Activated CD8-positive, alpha-beta T cell treated with anti-CD3 and anti-CD28 coated beads, Interleukin-2, amount 10 ng/mL, durations not matched to agents 7 days and 5 days (primary cell): Measurements from ENCODE around the gene TCP11. TPM values are rescaled to one million over a fixed set of nuclear protein-coding genes. Genes with fewer than 3 reads are reported as not detected.

Source experiments
- ATAC-seq: fragments of 150-1000 bp; cut with Tn5 transposase; one replicate; pipeline ENCODE4 v1.10.0; 2021; ENCODE audit warnings: moderate library complexity
- CTCF ChIA-PET: fragments of 350-600 bp; sonication (Branson Sonifier 250); formaldehyde crosslinking; loops from one replicate; lab custom pipeline; 2021; ENCODE audit warnings: antibody characterized with exemption; lab: Charles Lee
- POLR2A ChIA-PET: fragments of 350-600 bp; sonication (Branson Sonifier 250); formaldehyde crosslinking; loops from one replicate; lab custom pipeline; 2021; ENCODE audit warnings: antibody characterized with exemption; lab: Charles Lee
- DNase-seq: peaks from one replicate; pipeline ENCODE4 v3.0.0-alpha.2; 2020
- H3K27ac Mint-ChIP-seq: one replicate; pipeline ENCODE4 v1.8.0; 2021; ENCODE audit warnings: mild to moderate bottlenecking, mixed read lengths
- H3K27me3 Mint-ChIP-seq: one replicate; pipeline ENCODE4 v1.8.0; 2021; ENCODE audit warnings: low read depth, mixed read lengths
- H3K36me3 Mint-ChIP-seq: one replicate; pipeline ENCODE4 v1.8.0; 2021; ENCODE audit warnings: low read depth, mixed read lengths
- H3K4me1 Mint-ChIP-seq: one replicate; pipeline ENCODE4 v1.8.0; 2021; ENCODE audit warnings: low read depth, mixed read lengths
- H3K4me3 Mint-ChIP-seq: one replicate; pipeline ENCODE4 v1.8.0; 2021; ENCODE audit warnings: mild to moderate bottlenecking, mixed read lengths
- H3K9me3 Mint-ChIP-seq: one replicate; pipeline ENCODE4 v1.8.0; 2022; ENCODE audit warnings: mixed read lengths; ENCODE audit not compliant: insufficient read depth
- total RNA-seq, 2 experiments: library from RNA; stranded (reverse); gene quantifications; one replicate each; pipeline ENCODE4 v1.2.3, GENCODE V29; 2021

Gene TCP11
- total RNA-seq, 2 experiments from 2014 or later: not detected

- ATAC-seq (no peak), DNase-seq (no peak)
- no peaks in the 10 kb centered on the region for H3K36me3 Mint-ChIP-seq
- ChIA-PET CTCF (interaction anchor here (0.7 kb wide), 1 partner anchor 326 kb away, joined by 3 read pairs; no protein-coding TSS in a partner anchor), POLR2A (no interaction called here)
- no peaks in the 10 kb centered on the region for H3K9me3 Mint-ChIP-seq
- H3K4me1 Mint-ChIP-seq: no peaks in the 10 kb centered on the region
- no peak overlapping the region for H3K4me3 Mint-ChIP-seq
- H3K27ac Mint-ChIP-seq: no peak overlapping the region
- H3K27me3 Mint-ChIP-seq: no peaks in the 10 kb centered on the region
These were observed 67.2 kb downstream of the TCP11 start for GRCh38 chr6:35073766-35074471.

- DNase-seq: no peak
- CTCF ChIA-PET: no interaction called here
- H3K9me3 Mint-ChIP-seq: no peaks in the 10 kb centered on the region
- no peaks in the 10 kb centered on the region for H3K4me1 Mint-ChIP-seq
- no peaks in the 10 kb centered on the region for H3K36me3 Mint-ChIP-seq
- H3K27me3 Mint-ChIP-seq: no peaks in the 10 kb centered on the region
- no peak overlapping the region for H3K4me3 Mint-ChIP-seq
- H3K27ac Mint-ChIP-seq: no peak overlapping the region
- POLR2A ChIA-PET: no interaction called here
- no peak for ATAC-seq
These were observed 67.9 kb downstream of the TCP11 start for GRCh38 chr6:35073211-35073610.

- ATAC-seq: no peak
- H3K27ac Mint-ChIP-seq: no peak overlapping the region
- ChIA-PET POLR2A (no interaction called here), CTCF (no interaction called here)
- H3K9me3 Mint-ChIP-seq: no peaks in the 10 kb centered on the region
- H3K4me3 Mint-ChIP-seq: no peak overlapping the region
- H3K27me3 Mint-ChIP-seq: no peaks in the 10 kb centered on the region
- H3K4me1 Mint-ChIP-seq: no peaks in the 10 kb centered on the region
- no peak for DNase-seq
- H3K36me3 Mint-ChIP-seq: no peaks in the 10 kb centered on the region
These were observed 68.5 kb downstream of the TCP11 start for GRCh38 chr6:35072698-35073055.

GRCh38 chr6:35072051-35072697 is 69.0 kb downstream of the TCP11 start:
- no peaks in the 10 kb centered on the region for H3K27me3 Mint-ChIP-seq
- ATAC-seq (no peak), DNase-seq (no peak)
- no peaks in the 10 kb centered on the region for H3K36me3 Mint-ChIP-seq
- ChIA-PET CTCF (interaction anchor here (1.0 kb wide), 1 partner anchor 85 kb away, joined by 3 read pairs; no protein-coding TSS in a partner anchor), POLR2A (no interaction called here)
- H3K4me3 Mint-ChIP-seq: no peak overlapping the region
- H3K27ac Mint-ChIP-seq: no peak overlapping the region
- no peaks in the 10 kb centered on the region for H3K4me1 Mint-ChIP-seq
- H3K9me3 Mint-ChIP-seq: no peaks in the 10 kb centered on the region

DNA sequence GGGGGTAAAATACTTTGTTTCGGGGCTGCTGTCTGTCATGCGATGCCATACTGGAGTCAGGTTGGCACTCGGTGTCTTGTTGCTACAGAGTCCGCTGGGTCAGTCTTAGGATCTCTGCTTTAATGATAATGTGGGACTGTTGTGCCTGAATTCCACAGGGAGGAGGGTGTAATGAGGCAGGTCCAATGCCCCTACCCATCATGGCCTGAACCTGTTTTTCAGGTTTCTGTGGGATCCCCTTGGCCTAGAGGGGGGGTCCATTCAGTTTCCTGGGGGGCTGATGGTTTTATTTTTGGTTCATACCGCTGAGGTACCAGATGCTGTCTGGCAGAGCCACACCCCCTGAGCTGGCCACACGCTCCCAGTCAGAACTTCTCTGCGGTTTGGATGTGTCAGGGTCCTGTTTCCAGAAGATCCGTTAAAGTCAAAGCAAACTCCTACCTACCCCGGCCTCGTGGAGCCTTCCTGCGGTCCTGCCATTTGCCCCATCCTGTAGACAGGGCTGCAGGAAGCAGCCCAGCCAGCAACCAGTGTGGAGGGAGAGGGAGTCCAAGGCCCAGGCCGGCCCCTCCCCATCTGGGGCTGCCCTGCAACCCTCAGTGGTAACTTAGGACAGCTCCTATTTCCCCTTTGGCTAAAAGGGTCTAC is 69.7 kb downstream of the TCP11 start:
- DNase-seq (no peak), ATAC-seq (no peak)
- ChIA-PET CTCF (interaction anchor here (1.0 kb wide), 1 partner anchor 84 kb away, joined by 3 read pairs; no protein-coding TSS in a partner anchor), POLR2A (no interaction called here)
- H3K27me3 Mint-ChIP-seq: no peaks in the 10 kb centered on the region
- no peaks in the 10 kb centered on the region for H3K4me1 Mint-ChIP-seq
- H3K9me3 Mint-ChIP-seq: no peaks in the 10 kb centered on the region
- H3K36me3 Mint-ChIP-seq: no peaks in the 10 kb centered on the region
- no peak overlapping the region for H3K4me3 Mint-ChIP-seq
- H3K27ac Mint-ChIP-seq: no peak overlapping the region

DNA sequence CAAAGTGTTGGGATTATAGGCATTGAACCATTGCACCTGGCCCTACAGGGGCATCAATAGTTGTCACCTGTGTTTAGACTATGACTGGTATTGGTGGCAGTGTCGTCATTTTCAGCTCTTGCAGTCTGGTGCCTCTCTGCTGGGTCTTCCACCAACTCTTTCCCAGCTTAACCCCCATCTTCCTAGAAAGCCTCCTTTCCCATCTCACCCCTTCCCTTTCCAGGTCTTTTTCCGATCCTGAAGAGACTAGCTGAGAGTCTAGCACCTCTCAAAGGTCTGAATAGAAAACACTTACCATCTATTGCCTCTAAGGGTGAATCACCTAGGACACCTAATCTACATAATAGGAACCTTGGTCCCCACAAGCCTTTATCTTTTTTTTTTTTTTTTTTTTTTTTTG is 71.0 kb downstream of the TCP11 start:
- POLR2A ChIA-PET: no interaction called here

GRCh38 chr6:35069262-35069661 is 71.9 kb downstream of the TCP11 start:
- H3K4me3 Mint-ChIP-seq: no peak overlapping the region
- ATAC-seq (no peak), DNase-seq (no peak)
- no peak overlapping the region for H3K27ac Mint-ChIP-seq
- H3K4me1 Mint-ChIP-seq: no peaks in the 10 kb centered on the region
- ChIA-PET CTCF (no interaction called here), POLR2A (no interaction called here)
- H3K36me3 Mint-ChIP-seq: no peaks in the 10 kb centered on the region
- no peaks in the 10 kb centered on the region for H3K9me3 Mint-ChIP-seq
- H3K27me3 Mint-ChIP-seq: no peaks in the 10 kb centered on the region

More for the DNA sequence above, 71.0 kb downstream of the TCP11 start:
- H3K9me3 Mint-ChIP-seq: no peaks in the 10 kb centered on the region
- H3K27me3 Mint-ChIP-seq: no peaks in the 10 kb centered on the region
- no peak for DNase-seq
- no peaks in the 10 kb centered on the region for H3K36me3 Mint-ChIP-seq
- no peak overlapping the region for H3K27ac Mint-ChIP-seq
- no peak for ATAC-seq
- CTCF ChIA-PET: no interaction called here
- H3K4me3 Mint-ChIP-seq: no peak overlapping the region
- H3K4me1 Mint-ChIP-seq: no peaks in the 10 kb centered on the region

- peaks cover 2% of the 10 kb centered on the region for H3K4me1 Mint-ChIP-seq
- ChIA-PET POLR2A (no interaction called here), CTCF (interaction anchor here (1.6 kb wide), 1 partner anchor 82 kb away, joined by 3 read pairs; no protein-coding TSS in a partner anchor)
- DNase-seq (no peak), ATAC-seq (no peak)
- no peak overlapping the region for H3K27ac Mint-ChIP-seq
- no peaks in the 10 kb centered on the region for H3K27me3 Mint-ChIP-seq
- H3K36me3 Mint-ChIP-seq: no peaks in the 10 kb centered on the region
- no peak overlapping the region for H3K4me3 Mint-ChIP-seq
- no peaks in the 10 kb centered on the region for H3K9me3 Mint-ChIP-seq
These were observed 72.5 kb downstream of the TCP11 start for GRCh38 chr6:35068644-35069043.

- Mint-ChIP-seq H3K4me3 (no peak overlapping the region), H3K27me3 (no peaks in the 10 kb centered on the region), H3K9me3 (no peaks in the 10 kb centered on the region), H3K36me3 (no peaks in the 10 kb centered on the region), H3K4me1 (peaks cover 6% of the 10 kb centered on the region), H3K27ac (no peak overlapping the region)
- DNase-seq (no peak), ATAC-seq (no peak)
- ChIA-PET POLR2A (no interaction called here), CTCF (interaction anchor here (1.6 kb wide), 1 partner anchor 81 kb away, joined by 3 read pairs; no protein-coding TSS in a partner anchor)
These were observed 72.9 kb downstream of the TCP11 start for GRCh38 chr6:35068206-35068605.

Other genes starting within 250 kb of the TCP11 start
- under 1 TPM in 1 of 2 experiments, not detected in 1; 0.03 TPM for gene SCUBE3, start 72.6 kb upstream of the TCP11 start, total RNA-seq
- gene ZNF76, start 118.4 kb upstream of the TCP11 start, total RNA-seq: 10 to 100 TPM; 39.4 to 41.6 TPM
- 100 to 1,000 TPM; 191 to 195 TPM for gene DEF6, start 156.5 kb upstream of the TCP11 start, total RNA-seq
- gene PPARD, start 201.2 kb upstream of the TCP11 start, total RNA-seq: 10 to 100 TPM; 36.3 to 36.7 TPM